Endodermal cell (in vitro differentiated cells): ENCODE data around the gene PCCA. TPM values are rescaled to one million over a fixed set of nuclear protein-coding genes. Genes with fewer than 3 reads are reported as not detected.

Source experiments
- DNase-seq: peaks from one replicate; pipeline ENCODE4 v3.0.0-alpha.2; 2017
- H3K27ac ChIP-seq: 2 replicates; pipeline ENCODE4 v1.5.1; 2013; ENCODE audit warnings: mild to moderate bottlenecking, low read depth, low read length, moderate library complexity
- H3K27me3 ChIP-seq: 2 replicates; pipeline ENCODE4 v1.6.1; 2013; ENCODE audit warnings: mild to moderate bottlenecking, low read length, moderate library complexity; ENCODE audit not compliant: insufficient read depth, control insufficient read depth, poor library complexity, severe bottlenecking
- H3K36me3 ChIP-seq: 2 replicates; pipeline ENCODE4 v1.7.0; 2013; ENCODE audit warnings: mild to moderate bottlenecking, low read length, moderate library complexity; ENCODE audit not compliant: control insufficient read depth, insufficient read depth
- H3K4me1 ChIP-seq: one replicate; pipeline ENCODE4 v1.7.0; 2013; ENCODE audit warnings: low read length; ENCODE audit not compliant: control insufficient read depth, insufficient read depth
- H3K4me3 ChIP-seq: 2 replicates; pipeline ENCODE4 v1.5.1; 2013; ENCODE audit warnings: mild to moderate bottlenecking, low read length, moderate library complexity
- H3K9ac ChIP-seq: 2 replicates; pipeline ENCODE4 v1.6.1; 2013; ENCODE audit warnings: mild to moderate bottlenecking, low read length, moderate library complexity; ENCODE audit not compliant: poor library complexity, severe bottlenecking; ENCODE audit errors: extremely low read depth
- H3K9me3 ChIP-seq: 2 replicates; pipeline ENCODE4 v1.6.1; 2013; ENCODE audit warnings: mild to moderate bottlenecking, low read length, moderate library complexity; ENCODE audit not compliant: control insufficient read depth
- H3K27ac Mint-ChIP-seq: 2 replicates; pipeline ENCODE4 v1.8.0; 2020; ENCODE audit warnings: mixed read lengths
- H3K27me3 Mint-ChIP-seq: 2 replicates; pipeline ENCODE4 v1.8.0; 2021; ENCODE audit warnings: mild to moderate bottlenecking, mixed read lengths; ENCODE audit not compliant: insufficient read depth
- H3K36me3 Mint-ChIP-seq: 2 replicates; pipeline ENCODE4 v1.8.0; 2020; ENCODE audit warnings: low read depth, mixed read lengths
- H3K4me1 Mint-ChIP-seq: 2 replicates; pipeline ENCODE4 v1.8.0; 2020; ENCODE audit warnings: mixed read lengths
- H3K4me3 Mint-ChIP-seq: 2 replicates; pipeline ENCODE4 v1.8.0; 2020; ENCODE audit warnings: mild to moderate bottlenecking, moderate library complexity, mixed read lengths
- H3K9me3 Mint-ChIP-seq: 2 replicates; pipeline ENCODE4 v1.8.0; 2020; ENCODE audit warnings: mild to moderate bottlenecking, mixed read lengths
- CTCF ChIP-seq: fragments of 200-600 bp; sonication (generic); conservative IDR thresholded peaks from 2 replicates; pipeline ENCODE4 v1.5.0; 2021; ENCODE audit warnings: antibody characterized with exemption, mild to moderate bottlenecking
- WGBS, 2 experiments: methylation state at CpG; one replicate each; pipeline versions ENCODE4 v1.1.5 to v1.1.7; 2013; ENCODE audit warnings: missing lambda C conversion rate in 2 of 2, mixed read lengths in 1 of 2; ENCODE audit not compliant: insufficient coverage in 1 of 2, insufficient read length in 1 of 2; 5-methylcytosine and 5-hydroxymethylcytosine counted together
- total RNA-seq, 2 donors: library from RNA; stranded (reverse); fragmentation: NEBNext Ultra II Directional in 1 of 2; extraction: Animal tissue kit (Norgen Biotek cat#: 25700) in 1 of 2; gene quantifications; 2 replicates in 1 of 2; 3 replicates in 1 of 2; pipeline ENCODE4 v1.2.1, GENCODE V29; 2021

Gene PCCA
- total RNA-seq, 2 donors from 2014 or later = 60.2 to 67.2 TPM

GRCh38 chr13:100178309-100178708 is 89.4 kb downstream of the PCCA start:
- Mint-ChIP-seq H3K27me3 (no peaks in the 10 kb centered on the region), H3K4me3 (no peak overlapping the region), H3K36me3 (peaks cover 13% of the 10 kb centered on the region), H3K27ac (no peak overlapping the region), H3K4me1 (peaks cover 44% of the 10 kb centered on the region), H3K9me3 (peaks cover 7% of the 10 kb centered on the region)
- Histone ChIP-seq H3K4me1 (peaks cover 3% of the 10 kb centered on the region), H3K27ac (no peak overlapping the region), H3K36me3 (peaks cover 5% of the 10 kb centered on the region), H3K4me3 (no peak overlapping the region), H3K9me3 (peaks cover 6% of the 10 kb centered on the region), H3K9ac (no peak overlapping the region), H3K27me3 (no peaks in the 10 kb centered on the region)
- 95% methylated on average over 2 of the region's 2 CpGs; no CpG with 5 or more reads in 1 of the 2 experiments for WGBS, 2 experiments
- no peak for TF ChIP-seq CTCF
- no peak for DNase-seq

DNA sequence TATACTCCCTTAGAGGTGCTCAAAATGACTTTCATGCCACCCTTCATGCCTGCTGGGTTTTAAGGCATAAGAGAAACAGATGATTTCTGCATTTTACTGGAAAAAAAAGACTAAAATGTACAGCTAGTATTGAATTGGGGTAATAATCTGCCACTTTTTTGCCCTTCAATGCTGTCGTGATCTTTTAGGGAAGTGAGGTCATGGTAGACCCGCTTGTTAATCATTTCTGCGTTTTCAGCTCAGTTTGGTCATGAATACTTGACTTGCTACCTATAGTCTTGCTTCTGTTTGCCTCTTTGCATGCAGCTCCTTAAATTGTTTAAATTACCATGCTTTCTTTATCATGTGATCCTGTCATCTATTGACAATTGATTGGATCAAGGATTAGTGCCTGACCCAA is 90.4 kb downstream of the PCCA start:
- no peak for TF ChIP-seq CTCF
- Histone ChIP-seq H3K9me3 (no peaks in the 10 kb centered on the region), H3K27ac (no peak overlapping the region), H3K9ac (no peak overlapping the region), H3K27me3 (no peaks in the 10 kb centered on the region), H3K4me1 (peaks cover 3% of the 10 kb centered on the region), H3K4me3 (no peak overlapping the region), H3K36me3 (no peaks in the 10 kb centered on the region)
- peaks cover 44% of the 10 kb centered on the region for H3K4me1 Mint-ChIP-seq
- 96 to 97% methylated on average over 3 of the region's 3 CpGs for WGBS, 2 experiments
- peaks cover 9% of the 10 kb centered on the region for H3K36me3 Mint-ChIP-seq
- no peak overlapping the region for H3K4me3 Mint-ChIP-seq
- no peak overlapping the region for H3K27ac Mint-ChIP-seq
- H3K27me3 Mint-ChIP-seq = no peaks in the 10 kb centered on the region
- H3K9me3 Mint-ChIP-seq = peaks cover 2% of the 10 kb centered on the region
- DNase-seq = no peak

DNA sequence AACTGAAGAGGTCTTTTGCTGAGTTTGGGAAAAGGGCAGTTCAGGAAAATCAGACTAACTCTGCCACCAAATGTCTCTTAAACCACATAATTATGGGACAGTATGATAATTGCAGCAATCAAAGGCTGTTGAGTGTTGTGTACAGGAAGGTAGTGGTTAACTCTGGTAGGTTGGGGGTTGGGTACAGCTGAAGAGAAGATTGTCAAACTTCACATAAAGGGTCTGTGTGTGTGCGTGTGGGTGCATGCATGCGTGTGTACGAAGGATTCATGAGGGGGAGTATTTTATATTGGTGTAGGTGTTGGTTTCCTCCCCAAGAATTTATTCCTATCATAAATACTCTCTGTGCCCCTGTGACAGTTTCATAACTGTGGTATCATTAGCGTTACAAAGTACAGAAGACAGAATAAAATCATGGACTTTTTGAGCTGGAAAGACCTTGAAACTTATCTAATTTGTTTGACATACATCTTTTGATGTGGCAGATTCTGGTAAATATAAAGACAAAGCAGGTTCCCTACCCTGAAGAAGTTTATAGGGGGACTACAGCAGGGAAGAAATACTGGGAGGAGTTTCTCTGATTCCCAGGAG is 94.1 kb downstream of the PCCA start:
- no peak overlapping the region for H3K9ac ChIP-seq
- peaks cover 5% of the 10 kb centered on the region for H3K36me3 ChIP-seq
- H3K27me3 Mint-ChIP-seq = no peaks in the 10 kb centered on the region
- H3K4me1 Mint-ChIP-seq = peaks cover 23% of the 10 kb centered on the region
- WGBS, 2 experiments = 98% methylated on average over 2 of the region's 4 CpGs; no CpG with 5 or more reads in 1 of the 2 experiments
- H3K27ac Mint-ChIP-seq = no peak overlapping the region
- TF ChIP-seq CTCF = no peak
- H3K4me3 Mint-ChIP-seq = no peak overlapping the region
- H3K9me3 Mint-ChIP-seq = peaks cover 2% of the 10 kb centered on the region
- H3K27ac ChIP-seq = no peak overlapping the region
- peaks cover 12% of the 10 kb centered on the region for H3K36me3 Mint-ChIP-seq
- DNase-seq = no peak
- no peaks in the 10 kb centered on the region for H3K27me3 ChIP-seq
- H3K4me3 ChIP-seq = no peak overlapping the region
- peaks cover 3% of the 10 kb centered on the region for H3K4me1 ChIP-seq
- H3K9me3 ChIP-seq = peaks cover under 1% of the 10 kb centered on the region
